22Rv1 (cell line): ENCODE measurements around the gene SNTB2.
A peak's percentile ranks its signal among the peaks of the same experiment; 100 is the strongest.

Source experiments
- H3K27ac ChIP-seq: fragments of 450-650 bp; 2 replicates; pipeline ENCODE4 v1.5.1; 2017
- CTCF ChIP-seq: fragments of 450-650 bp; IDR thresholded peaks from 2 replicates; pipeline ENCODE4 v1.5.1; 2017; ENCODE audit warnings: mild to moderate bottlenecking
- ZFX ChIP-seq: fragments of 450-650 bp; IDR thresholded peaks from 2 replicates; pipeline ENCODE4 v1.6.1; 2017; ENCODE audit warnings: antibody characterized with exemption, borderline replicate concordance

SNTB2 gene

GRCh38 chr16:69324585-69325253 lies 137.8 kb downstream of the SNTB2 start:
- peak overlapping the region; percentile 20; the same call in 1 of the 2 replicates for H3K27ac ChIP-seq
- TF ChIP-seq CTCF: no peak
- TF ChIP-seq ZFX: no peak

- H3K27ac ChIP-seq: peak overlapping the region; percentile 92
- TF ChIP-seq ZFX: no peak
- no peak for TF ChIP-seq CTCF
These were observed 138.8 kb downstream of the SNTB2 start for GRCh38 chr16:69325784-69326171.

GRCh38 chr16:69326172-69326873 lies 139.4 kb downstream of the SNTB2 start:
- H3K27ac ChIP-seq: peak overlapping the region; percentile 92
- no peak for TF ChIP-seq ZFX
- TF ChIP-seq CTCF: no peak

- TF ChIP-seq CTCF (no peak), ZFX (no peak)
- H3K27ac ChIP-seq: peak overlapping the region; percentile 92
These were observed 140.8 kb downstream of the SNTB2 start for GRCh38 chr16:69327585-69328310.

GRCh38 chr16:69328854-69329316 lies 141.9 kb downstream of the SNTB2 start:
- H3K27ac ChIP-seq: peak overlapping the region; percentile 92
- no peak for TF ChIP-seq CTCF
- TF ChIP-seq ZFX: no peak

- H3K27ac ChIP-seq: peak overlapping the region; percentile 92
- TF ChIP-seq CTCF: no peak
- no peak for TF ChIP-seq ZFX
These were observed 142.7 kb downstream of the SNTB2 start for GRCh38 chr16:69329369-69330285.
